SK-N-MC (cell line): ENCODE results near the gene CREB5.

ENCODE experiments used
- DNase-seq: peaks from one replicate; pipeline ENCODE4 v3.0.0-alpha.2; 2011; ENCODE audit warnings: low read depth, low spot score
- H3K27ac ChIP-seq: fragments of 200-600 bp; sonication (generic); 2 replicates; pipeline ENCODE4 v1.5.1; 2016; ENCODE audit warnings: mixed run types
- H3K36me3 ChIP-seq: fragments of 200-600 bp; sonication (generic); 2 replicates; pipeline ENCODE4 v1.6.1; 2017; ENCODE audit warnings: antibody characterized with exemption, low read length, mixed read lengths; ENCODE audit not compliant: insufficient read depth
- H3K4me3 ChIP-seq: fragments of 200-600 bp; sonication (generic); 2 replicates; pipeline ENCODE4 v1.5.1; 2016
- H3K9ac ChIP-seq: fragments of 200-600 bp; sonication (generic); 2 replicates; pipeline ENCODE4 v1.8.0; 2017; ENCODE audit warnings: mixed run types, mixed read lengths; ENCODE audit not compliant: insufficient read length
- H3K9me3 ChIP-seq: fragments of 200-600 bp; sonication (generic); 2 replicates; pipeline ENCODE4 v1.6.1; 2017; ENCODE audit warnings: low read depth, mild to moderate bottlenecking, antibody characterized with exemption, low read length, moderate library complexity, mixed read lengths
- EZH2 ChIP-seq: fragments of 200-600 bp; sonication (generic); IDR thresholded peaks from one replicate; pipeline ENCODE4 v1.6.1; 2017; ENCODE audit warnings: antibody characterized with exemption
- FOXP2 ChIP-seq: optimal IDR thresholded peaks from 2 replicates; pipeline ENCODE3; 2011; ENCODE audit warnings: mild to moderate bottlenecking, moderate library complexity; ENCODE audit not compliant: insufficient read depth; ENCODE audit errors: extremely low read length, control extremely low read depth
- POLR2AphosphoS5 ChIP-seq: IDR thresholded peaks from 2 replicates; pipeline ENCODE4 v1.6.1; 2012; ENCODE audit warnings: mild to moderate bottlenecking, low read depth, low read length, borderline replicate concordance

Gene CREB5

DNA sequence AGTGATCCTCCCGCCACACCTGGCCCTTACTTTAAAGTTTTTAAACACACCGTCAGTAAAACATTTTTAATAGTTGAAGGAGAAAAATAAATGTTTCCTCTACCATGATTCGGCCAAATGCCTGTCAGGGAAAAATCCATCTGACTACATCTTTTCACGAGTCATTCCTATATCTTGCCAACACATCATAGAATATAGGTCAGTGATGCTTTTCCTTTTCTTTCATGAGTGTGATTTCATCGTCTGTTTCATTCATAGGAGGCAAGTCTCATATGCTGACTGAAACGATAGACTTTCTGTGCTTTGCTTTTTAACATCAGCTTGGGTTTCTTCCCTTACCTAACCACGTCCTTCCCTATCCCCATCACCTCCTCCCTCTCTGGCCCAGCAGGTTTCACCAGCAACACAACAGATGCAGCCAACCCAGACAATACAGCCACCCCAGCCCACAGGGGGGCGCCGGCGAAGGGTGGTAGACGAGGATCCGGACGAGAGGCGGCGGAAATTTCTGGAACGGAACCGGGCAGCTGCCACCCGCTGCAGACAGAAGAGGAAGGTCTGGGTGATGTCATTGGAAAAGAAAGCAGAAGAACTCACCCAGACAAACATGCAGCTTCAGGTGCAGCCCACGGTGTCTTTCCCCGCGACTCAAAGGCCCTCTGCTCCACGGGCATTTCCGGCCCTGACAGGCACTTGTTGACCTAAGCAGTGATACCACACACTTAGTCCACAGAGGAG, 396.6 kb downstream of the CREB5 start:
- no peak for DNase-seq
- Histone ChIP-seq H3K9me3 (no peaks in the 10 kb centered on the region), H3K27ac (no peak overlapping the region), H3K9ac (no peak overlapping the region), H3K36me3 (no peaks in the 10 kb centered on the region), H3K4me3 (no peak overlapping the region)
- TF ChIP-seq FOXP2 (no peak), POLR2AphosphoS5 (no peak), EZH2 (no peak)

DNA sequence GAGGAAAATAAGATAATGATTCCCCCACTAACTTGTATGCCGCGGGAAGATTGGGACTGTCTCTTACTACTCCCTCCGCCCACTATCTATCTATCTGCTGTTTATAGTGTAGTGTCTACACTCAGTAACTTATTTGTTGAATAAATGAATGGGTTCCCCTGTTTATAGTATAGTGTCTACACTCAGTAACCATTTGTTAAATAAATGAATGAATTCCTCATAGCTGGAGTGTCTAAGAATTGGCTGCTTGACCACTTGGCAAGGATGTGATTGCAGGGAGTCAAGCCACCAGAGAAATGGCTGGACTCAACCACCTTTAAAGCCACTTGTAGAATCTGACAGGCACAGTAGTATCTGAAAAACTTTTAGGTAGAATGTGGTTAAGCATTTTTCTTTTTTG, 398.7 kb downstream of the CREB5 start:
- no peak overlapping the region for H3K27ac ChIP-seq
- H3K9ac ChIP-seq = no peak overlapping the region
- TF ChIP-seq POLR2AphosphoS5 (no peak), FOXP2 (no peak), EZH2 (no peak)
- no peak for DNase-seq
- H3K9me3 ChIP-seq = no peaks in the 10 kb centered on the region
- no peak overlapping the region for H3K4me3 ChIP-seq
- H3K36me3 ChIP-seq = no peaks in the 10 kb centered on the region

- H3K9ac ChIP-seq = no peak overlapping the region
- H3K36me3 ChIP-seq = no peaks in the 10 kb centered on the region
- H3K9me3 ChIP-seq = no peaks in the 10 kb centered on the region
- no peak overlapping the region for H3K4me3 ChIP-seq
- no peak for DNase-seq
- H3K27ac ChIP-seq = no peak overlapping the region
- TF ChIP-seq FOXP2 (no peak), EZH2 (no peak), POLR2AphosphoS5 (no peak)
Observed at GRCh38 chr7:28811701-28812430, 399.5 kb downstream of the CREB5 start.

- Histone ChIP-seq H3K9ac (no peak overlapping the region), H3K9me3 (no peaks in the 10 kb centered on the region), H3K36me3 (no peaks in the 10 kb centered on the region), H3K27ac (no peak overlapping the region), H3K4me3 (no peak overlapping the region)
- TF ChIP-seq POLR2AphosphoS5 (no peak), FOXP2 (no peak), EZH2 (no peak)
- DNase-seq = no peak
Observed at GRCh38 chr7:28812616-28813015, 400.3 kb downstream of the CREB5 start.

- DNase-seq = no peak
- no peak overlapping the region for H3K9ac ChIP-seq
- no peaks in the 10 kb centered on the region for H3K9me3 ChIP-seq
- TF ChIP-seq FOXP2 (no peak), POLR2AphosphoS5 (no peak), EZH2 (no peak)
- H3K36me3 ChIP-seq = no peaks in the 10 kb centered on the region
- no peak overlapping the region for H3K4me3 ChIP-seq
- H3K27ac ChIP-seq = no peak overlapping the region
Observed at GRCh38 chr7:28813243-28813962, 401.1 kb downstream of the CREB5 start.

- Histone ChIP-seq H3K36me3 (no peaks in the 10 kb centered on the region), H3K27ac (no peak overlapping the region), H3K4me3 (no peak overlapping the region), H3K9me3 (no peaks in the 10 kb centered on the region), H3K9ac (no peak overlapping the region)
- TF ChIP-seq POLR2AphosphoS5 (no peak), FOXP2 (no peak), EZH2 (no peak)
- DNase-seq = no peak
Observed at GRCh38 chr7:28815369-28815927, 403.1 kb downstream of the CREB5 start.

- Histone ChIP-seq H3K4me3 (no peak overlapping the region), H3K27ac (no peak overlapping the region), H3K9me3 (no peaks in the 10 kb centered on the region), H3K9ac (no peak overlapping the region), H3K36me3 (no peaks in the 10 kb centered on the region)
- no peak for DNase-seq
- TF ChIP-seq FOXP2 = no peak
- no peak for TF ChIP-seq EZH2
- no peak for TF ChIP-seq POLR2AphosphoS5
Observed at GRCh38 chr7:28815928-28816373, 403.6 kb downstream of the CREB5 start.

DNA sequence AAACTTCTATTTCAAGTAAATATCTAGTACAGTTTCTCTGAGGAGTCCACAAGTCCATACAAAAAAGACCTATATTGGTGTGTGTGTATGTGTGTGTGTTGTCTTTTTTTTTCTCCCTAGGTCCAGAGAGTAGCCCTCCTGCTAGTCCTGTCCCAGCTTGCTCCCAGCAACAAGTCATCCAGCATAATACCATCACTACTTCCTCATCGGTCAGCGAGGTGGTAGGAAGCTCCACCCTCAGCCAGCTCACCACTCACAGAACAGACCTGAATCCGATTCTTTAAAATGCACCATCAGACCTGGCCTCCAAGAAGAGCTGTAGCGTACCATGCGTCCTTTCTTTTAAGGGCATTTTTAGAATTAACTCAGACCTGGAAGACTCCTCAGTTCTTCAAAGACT, 406.7 kb downstream of the CREB5 start:
- no peak overlapping the region for H3K27ac ChIP-seq
- no peaks in the 10 kb centered on the region for H3K36me3 ChIP-seq
- no peak overlapping the region for H3K9ac ChIP-seq

More for the DNA sequence above, 406.7 kb downstream of the CREB5 start:
- Histone ChIP-seq H3K4me3 (no peak overlapping the region), H3K9me3 (no peaks in the 10 kb centered on the region)
- no peak for DNase-seq
- no peak for TF ChIP-seq EZH2
- TF ChIP-seq POLR2AphosphoS5 = no peak
- no peak for TF ChIP-seq FOXP2
